Uterus (tissue), 4 donors: ENCODE measurements around the gene DNAJB8. TPM values are rescaled to one million over a fixed set of nuclear protein-coding genes. Genes with fewer than 3 reads are reported as not detected.

ENCODE experiments used
- DNase-seq, 2 donors: peaks; one replicate each; pipeline ENCODE4 v3.0.0-alpha.2; 2019 to 2020
- H3K27ac ChIP-seq, 2 donors: fragments of 200-600 bp; sonication (generic); 1 replicate in 1 of 2; 2 replicates in 1 of 2; pipeline ENCODE4 v1.5.1; 2016 to 2018
- H3K27me3 ChIP-seq, 2 donors: fragments of 200-600 bp; sonication (generic); one replicate each; pipeline ENCODE4 v1.5.1; 2018 to 2019; ENCODE audit warnings: control low read depth in 1 of 2
- H3K36me3 ChIP-seq, 2 donors: fragments of 200-600 bp; sonication (generic); one replicate each; pipeline ENCODE4 v1.5.1; 2019; ENCODE audit warnings: control low read depth in 1 of 2
- H3K4me1 ChIP-seq, 2 donors: fragments of 200-600 bp; sonication (generic); one replicate each; pipeline ENCODE4 v1.5.1; 2018 to 2019; ENCODE audit warnings: control low read depth in 1 of 2
- H3K4me3 ChIP-seq, 2 donors: fragments of 200-600 bp; sonication (generic); 1 replicate in 1 of 2; 2 replicates in 1 of 2; pipeline ENCODE4 v1.5.1; 2018 to 2019; ENCODE audit warnings: mild to moderate bottlenecking in 1 of 2
- H3K9me3 ChIP-seq, 2 donors: fragments of 200-600 bp; sonication (generic); one replicate each; pipeline ENCODE4 v1.5.1; 2019; ENCODE audit warnings: control low read depth in 1 of 2
- CTCF ChIP-seq, 4 experiments: fragments of 200-600 bp in 2 of 4; fragments of 450-650 bp in 2 of 4; sonication (generic) in 2 of 4; IDR thresholded peaks; one replicate each; pipeline ENCODE4 v1.5.1; 2016 to 2019; ENCODE audit warnings: antibody characterized with exemption in 4 of 4, mild to moderate bottlenecking in 2 of 4, moderate library complexity in 1 of 4
- POLR2A ChIP-seq, 2 donors: fragments of 450-650 bp; IDR thresholded peaks; one replicate each; pipeline ENCODE4 v1.6.1; 2016; ENCODE audit warnings: antibody characterized with exemption in 2 of 2, mild to moderate bottlenecking in 1 of 2, moderate library complexity in 1 of 2
- intact Hi-C: fragments of 100-400 bp; cut with DNase I; formaldehyde crosslinking; loops from one replicate; pipeline ENCODE4 v1.15.1; 2023; ENCODE audit warnings: low total_unique reads
- total RNA-seq, 4 donors: library from RNA; depleted of rRNA in 3 of 4; stranded (reverse); fragments of >200 nt in 3 of 4; gene quantifications; one replicate each; pipeline versions ENCODE4 v1.1.0 to v1.2.4, GENCODE V29; 2014 to 2023
- donor health status: DM: yes; HTN: yes; CAD: no.

Gene DNAJB8
- total RNA-seq, 4 donors from 2014 or later = not detected

GRCh38 chr3:128456776-128457715 is 9.6 kb downstream of the DNAJB8 start:
- Histone ChIP-seq H3K36me3 (no peaks in the 10 kb centered on the region), H3K4me3 (no peak overlapping the region), H3K27ac (no peak overlapping the region), H3K9me3 (no peaks in the 10 kb centered on the region), H3K27me3 (no peaks in the 10 kb centered on the region), H3K4me1 (no peaks in the 10 kb centered on the region)
- no peak for DNase-seq
- intact Hi-C loops = no loop called here
- no peak for TF ChIP-seq CTCF (IDR thresholded peaks at IDR 0.05)
- no peak for TF ChIP-seq POLR2A (IDR thresholded peaks at IDR 0.05)

- Histone ChIP-seq H3K27me3 (no peaks in the 10 kb centered on the region), H3K27ac (no peak overlapping the region), H3K9me3 (no peaks in the 10 kb centered on the region), H3K4me1 (no peaks in the 10 kb centered on the region), H3K36me3 (no peaks in the 10 kb centered on the region), H3K4me3 (no peak overlapping the region)
- no peak for DNase-seq
- intact Hi-C loops = no loop called here
- TF ChIP-seq POLR2A (IDR thresholded peaks at IDR 0.05) = no peak
- TF ChIP-seq CTCF (IDR thresholded peaks at IDR 0.05) = no peak
Measured at GRCh38 chr3:128455786-128456748, 10.6 kb downstream of the DNAJB8 start.

DNA sequence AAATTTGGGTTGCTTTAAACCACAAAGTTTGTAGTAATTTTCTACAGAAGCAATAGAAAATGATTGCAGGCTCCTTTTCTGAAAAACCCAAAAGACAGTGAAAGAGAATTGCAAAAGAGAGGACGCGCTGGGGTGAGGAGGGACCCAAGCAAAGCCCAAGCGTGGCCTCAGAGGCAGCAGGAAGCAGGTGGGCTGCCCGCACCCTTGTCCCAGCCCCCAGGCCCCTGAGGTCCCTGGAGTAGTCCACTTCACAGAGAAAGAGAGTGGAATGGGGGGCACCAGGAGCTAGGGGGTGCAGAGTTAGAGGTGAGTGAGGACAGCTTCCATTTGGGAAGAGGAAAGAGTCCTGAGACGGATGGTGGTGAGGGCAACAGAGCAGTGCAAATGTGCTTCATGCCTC is 11.6 kb downstream of the DNAJB8 start:
- TF ChIP-seq POLR2A (IDR thresholded peaks at IDR 0.05) (no peak), CTCF (IDR thresholded peaks at IDR 0.05) (no peak)
- Histone ChIP-seq H3K9me3 (no peaks in the 10 kb centered on the region), H3K4me1 (no peaks in the 10 kb centered on the region), H3K36me3 (no peaks in the 10 kb centered on the region), H3K27me3 (no peaks in the 10 kb centered on the region), H3K27ac (no peak overlapping the region), H3K4me3 (no peak overlapping the region)
- intact Hi-C loops = no loop called here
- no peak for DNase-seq

GRCh38 chr3:128454310-128454618 is 12.4 kb downstream of the DNAJB8 start:
- DNase-seq = no peak
- Histone ChIP-seq H3K4me3 (no peak overlapping the region), H3K4me1 (no peaks in the 10 kb centered on the region), H3K36me3 (no peaks in the 10 kb centered on the region), H3K27me3 (no peaks in the 10 kb centered on the region), H3K9me3 (no peaks in the 10 kb centered on the region), H3K27ac (no peak overlapping the region)
- intact Hi-C loops = no loop called here
- TF ChIP-seq POLR2A (IDR thresholded peaks at IDR 0.05) = no peak
- no peak for TF ChIP-seq CTCF (IDR thresholded peaks at IDR 0.05)
